ENCODE measurements around the gene PHYHD1.

Gene PHYHD1

GRCh38 chr9:128969491-128969890 is 48.7 kb downstream of the PHYHD1 start:
- DNase-seq (ENCODE audit: low spot score) (no peak), FAIRE-seq (no peak)

GRCh38 chr9:128972956-128973355 is 52.2 kb downstream of the PHYHD1 start:
- peak; percentile 45 for DNase-seq (ENCODE audit: low spot score)
- FAIRE-seq, result peak; percentile 56

- DNase-seq (ENCODE audit: low spot score), result no peak
- no peak for FAIRE-seq
Observed at GRCh38 chr9:128979111-128979510, 58.3 kb downstream of the PHYHD1 start.

GRCh38 chr9:128983536-128983935 is 62.8 kb downstream of the PHYHD1 start:
- FAIRE-seq (no peak), DNase-seq (ENCODE audit: low spot score) (no peak)

GRCh38 chr9:128986671-128987070 is 65.9 kb downstream of the PHYHD1 start:
- DNase-seq (ENCODE audit: low spot score) (no peak), FAIRE-seq (no peak)

- DNase-seq (ENCODE audit: low spot score), result peak; percentile 56
- FAIRE-seq, result no peak
Observed at GRCh38 chr9:128987805-128988204, 67.0 kb downstream of the PHYHD1 start.
